ENCODE data around the gene PFKL. TPM values are rescaled to one million over a fixed set of nuclear protein-coding genes. Genes with fewer than 3 reads are reported as not detected.

The PFKL gene
- total and polyA plus RNA-seq, 2 experiments from 2014 or later = 40.3 to 106 TPM

- H3K79me2 ChIP-seq (replicated peaks; ENCODE audit: insufficient read depth) = no peaks in the 10 kb centered on the region
- no peak for ATAC-seq
- H3F3A ChIP-seq (replicated peaks; ENCODE audit: low read depth) = no peaks in the 10 kb centered on the region
- Mint-ChIP-seq H3K9me3 (no peaks in the 10 kb centered on the region), H3K4me1 (no peaks in the 10 kb centered on the region), H3K4me3 (no peak overlapping the region), H3K36me3 (ENCODE audit: low read depth) (no peaks in the 10 kb centered on the region), H3K27me3 (ENCODE audit: insufficient read depth, low read depth, poor library complexity) (peaks cover 3% of the 10 kb centered on the region), H3K27ac (no peak overlapping the region)
- H2AFZ ChIP-seq = peak overlapping the region; percentile 47; the same call in 1 of the 2 replicates
- no peaks in the 10 kb centered on the region for H3K4me1 ChIP-seq (ENCODE audit: insufficient read depth)
- no peaks in the 10 kb centered on the region for H4K20me1 ChIP-seq (replicated peaks; ENCODE audit: insufficient read depth)
- DNase-seq (ENCODE audit: low spot score) = no peak
- no peaks in the 10 kb centered on the region for H3K9me2 ChIP-seq (ENCODE audit: insufficient read depth)
- no peak overlapping the region for H3K4me3 ChIP-seq
- no peak for TF ChIP-seq CREB1 (CRISPR knock-in tag; IDR thresholded peaks at IDR 0.05; ENCODE audit: low read depth)
- no peak for TF ChIP-seq NANOG (IDR thresholded peaks at IDR 0.05; ENCODE audit: borderline replicate concordance)
- no peak for TF ChIP-seq POLR2AphosphoS5 (IDR thresholded peaks at IDR 0.05; ENCODE audit: low read depth)
- no peak for TF ChIP-seq REST (IDR thresholded peaks at IDR 0.05; ENCODE audit: unreplicated experiment)
- no peak for TF ChIP-seq JUNB (IDR thresholded peaks at IDR 0.05; ENCODE audit: unreplicated experiment)
- no peak for TF ChIP-seq CTCF (conservative IDR thresholded peaks at IDR 0.05; ENCODE audit: low read depth in 2 of 2)
- no peak for TF ChIP-seq ZNF331 (CRISPR knock-in tag; IDR thresholded peaks at IDR 0.05; ENCODE audit: low read depth)
- TF ChIP-seq ZNF462 (CRISPR knock-in tag; IDR thresholded peaks at IDR 0.05) = no peak
- TF ChIP-seq STAT1 (IDR thresholded peaks at IDR 0.05; ENCODE audit: unreplicated experiment) = no peak
- no peak for TF ChIP-seq ETS1 (IDR thresholded peaks at IDR 0.05)
- TF ChIP-seq ZNF114 (CRISPR knock-in tag; IDR thresholded peaks at IDR 0.05) = no peak
- no peak for TF ChIP-seq EZH2phosphoT487 (IDR thresholded peaks at IDR 0.05; ENCODE audit: unreplicated experiment)
- no peak for TF ChIP-seq EZH2 (IDR thresholded peaks at IDR 0.05; ENCODE audit: low read depth, unreplicated experiment)
- H3K36me3 ChIP-seq (ENCODE audit: insufficient read depth) = no peaks in the 10 kb centered on the region
- no peaks in the 10 kb centered on the region for H3K27me3 ChIP-seq (ENCODE audit: insufficient read depth)
- no peak overlapping the region for H3K27ac ChIP-seq (ENCODE audit: low read depth)
- no peak overlapping the region for H3K4me2 ChIP-seq
Observed at GRCh38 chr21:44271558-44272283, 28.1 kb upstream of the PFKL start.
